HEK293 (cell line): ENCODE results near the gene NT5DC2.

Source experiments
- CTCF ChIA-PET: fragments of 350-600 bp; formaldehyde crosslinking; extraction: SDS; loops from one replicate; lab custom pipeline; 2021; ENCODE audit warnings: antibody characterized with exemption; lab: Yijun Ruan, JAX
- POLR2A ChIA-PET: fragments of 300-600 bp; formaldehyde crosslinking; extraction: SDS; loops from one replicate; lab custom pipeline; 2020; ENCODE audit warnings: antibody characterized with exemption, inconsistent platforms; lab: Yijun Ruan, JAX
- H3K27ac ChIP-seq: fragments of 200-500 bp; sonication (Bioruptor generic); 2 replicates; pipeline ENCODE4 v1.5.1; 2014; ENCODE audit warnings: low read depth, low read length, control low read depth, inconsistent platforms; ENCODE audit errors: extremely low read depth
- H3K36me3 ChIP-seq, 2 experiments: fragments of 200-500 bp in 1 of 2; sonication (Bioruptor generic) in 1 of 2; 1 replicate in 1 of 2; 2 replicates in 1 of 2; pipeline ENCODE4 v1.5.1; 2014 to 2017; ENCODE audit warnings: inconsistent platforms in 2 of 2, low read length in 2 of 2; ENCODE audit not compliant: control insufficient read depth in 2 of 2, insufficient read depth in 1 of 2
- H3K4me1 ChIP-seq: fragments of 200-500 bp; sonication (Bioruptor generic); 2 replicates; pipeline ENCODE4 v1.5.1; 2014; ENCODE audit warnings: mild to moderate bottlenecking, low read length, inconsistent platforms; ENCODE audit not compliant: control insufficient read depth, insufficient read depth
- H3K4me3 ChIP-seq: 2 replicates; pipeline ENCODE4 v1.5.1; 2011; ENCODE audit warnings: low read depth, mild to moderate bottlenecking, control low read depth, low read length, moderate library complexity
- H3K9me3 ChIP-seq: fragments of 200-500 bp; sonication (Bioruptor generic); 2 replicates; pipeline ENCODE4 v1.5.1; 2014; ENCODE audit warnings: low read depth, low read length, inconsistent platforms; ENCODE audit not compliant: control insufficient read depth, insufficient read depth
- FEZF1 ChIP-seq: fragments of 450-650 bp; formaldehyde crosslinking; IDR thresholded peaks from 2 replicates; pipeline ENCODE4 v1.5.1; 2016; ENCODE audit warnings: missing biosample characterization, missing genetic modification characterization
- MYNN ChIP-seq: fragments of 450-650 bp; formaldehyde crosslinking; IDR thresholded peaks from 2 replicates; pipeline ENCODE4 v1.5.1; 2016; ENCODE audit warnings: missing biosample characterization, missing genetic modification characterization, borderline replicate concordance
- OSR2 ChIP-seq: fragments of 450-650 bp; formaldehyde crosslinking; IDR thresholded peaks from 2 replicates; pipeline ENCODE4 v1.5.1; 2016; ENCODE audit warnings: missing biosample characterization, missing genetic modification characterization
- SALL2 ChIP-seq: fragments of 450-650 bp; formaldehyde crosslinking; IDR thresholded peaks from 2 replicates; pipeline ENCODE4 v1.5.0; 2017; ENCODE audit warnings: missing biosample characterization, mild to moderate bottlenecking, missing genetic modification characterization, borderline replicate concordance
- SP2 ChIP-seq: fragments of 450-650 bp; formaldehyde crosslinking; IDR thresholded peaks from 2 replicates; pipeline ENCODE4 v1.5.1; 2016; ENCODE audit warnings: missing biosample characterization, missing genetic modification characterization
- SP3 ChIP-seq: fragments of 450-650 bp; formaldehyde crosslinking; IDR thresholded peaks from 2 replicates; pipeline ENCODE4 v1.5.1; 2016; ENCODE audit warnings: missing biosample characterization, missing genetic modification characterization
- TRIM28 ChIP-seq: IDR thresholded peaks from 2 replicates; pipeline ENCODE4 v1.6.1; 2011; ENCODE audit warnings: low read length, control low read depth, borderline replicate concordance
- YY1 ChIP-seq: fragments of 450-650 bp; formaldehyde crosslinking; IDR thresholded peaks from 2 replicates; pipeline ENCODE4 v1.5.1; 2018; ENCODE audit warnings: missing biosample characterization, missing genetic modification characterization
- ZBTB8A ChIP-seq: fragments of 450-650 bp; formaldehyde crosslinking; IDR thresholded peaks from 2 replicates; pipeline ENCODE4 v1.5.1; 2016; ENCODE audit warnings: missing biosample characterization, missing genetic modification characterization
- ZFHX2 ChIP-seq: fragments of 450-650 bp; formaldehyde crosslinking; conservative IDR thresholded peaks from 2 replicates; pipeline ENCODE4 v1.5.1; 2016; ENCODE audit warnings: missing biosample characterization, missing genetic modification characterization
- ZFP69B ChIP-seq: fragments of 450-650 bp; formaldehyde crosslinking; IDR thresholded peaks from 2 replicates; pipeline ENCODE4 v1.5.1; 2016; ENCODE audit warnings: missing biosample characterization, missing genetic modification characterization
- ZNF140 ChIP-seq: fragments of 450-650 bp; formaldehyde crosslinking; IDR thresholded peaks from 2 replicates; pipeline ENCODE4 v1.5.1; 2016; ENCODE audit warnings: missing biosample characterization, missing genetic modification characterization
- ZNF202 ChIP-seq: fragments of 450-650 bp; formaldehyde crosslinking; IDR thresholded peaks from 2 replicates; pipeline ENCODE4 v1.5.1; 2016; ENCODE audit warnings: missing biosample characterization, missing genetic modification characterization, borderline replicate concordance
- ZNF423 ChIP-seq: fragments of 450-650 bp; formaldehyde crosslinking; IDR thresholded peaks from 2 replicates; pipeline ENCODE4 v1.5.1; 2016; ENCODE audit warnings: missing biosample characterization, missing genetic modification characterization
- ZNF426 ChIP-seq: fragments of 450-650 bp; formaldehyde crosslinking; IDR thresholded peaks from 2 replicates; pipeline ENCODE4 v1.5.1; 2017; ENCODE audit warnings: missing biosample characterization, missing genetic modification characterization, mild to moderate bottlenecking, inconsistent platforms, moderate library complexity
- ZNF48 ChIP-seq: fragments of 450-650 bp; formaldehyde crosslinking; IDR thresholded peaks from 2 replicates; pipeline ENCODE4 v1.5.1; 2016; ENCODE audit warnings: missing biosample characterization, missing genetic modification characterization
- ZNF529 ChIP-seq: fragments of 450-650 bp; formaldehyde crosslinking; IDR thresholded peaks from 2 replicates; pipeline ENCODE4 v1.5.1; 2017; ENCODE audit warnings: missing genetic modification characterization, missing biosample characterization; ENCODE audit not compliant: insufficient replicate concordance
- ZNF549 ChIP-seq: fragments of 450-650 bp; IDR thresholded peaks from 2 replicates; pipeline ENCODE4 v1.5.1; 2018; ENCODE audit warnings: missing biosample characterization, missing genetic modification characterization, mild to moderate bottlenecking, inconsistent platforms, moderate library complexity
- ZNF768 ChIP-seq: fragments of 450-650 bp; formaldehyde crosslinking; IDR thresholded peaks from 2 replicates; pipeline ENCODE4 v1.5.1; 2018; ENCODE audit warnings: missing biosample characterization, mild to moderate bottlenecking, missing genetic modification characterization
- ZNF776 ChIP-seq: fragments of 450-650 bp; formaldehyde crosslinking; IDR thresholded peaks from 2 replicates; pipeline ENCODE4 v1.5.0; 2017; ENCODE audit warnings: missing biosample characterization, missing genetic modification characterization, borderline replicate concordance
- ZNF791 ChIP-seq: fragments of 450-650 bp; formaldehyde crosslinking; IDR thresholded peaks from 2 replicates; pipeline ENCODE4 v1.5.1; 2016; ENCODE audit warnings: missing biosample characterization, missing genetic modification characterization
- TF ChIP-seq, protein P1 (sequence below): fragments of 450-650 bp; formaldehyde crosslinking; IDR thresholded peaks from 2 replicates; pipeline ENCODE4 v1.5.0; 2017; ENCODE audit warnings: missing biosample characterization, missing genetic modification characterization, borderline replicate concordance
- TF ChIP-seq, protein P2 (sequence below): fragments of 450-650 bp; formaldehyde crosslinking; IDR thresholded peaks from 2 replicates; pipeline ENCODE4 v1.5.1; 2016; ENCODE audit warnings: missing biosample characterization, missing genetic modification characterization
- TF ChIP-seq, protein P3 (sequence below): fragments of 450-650 bp; formaldehyde crosslinking; IDR thresholded peaks from 2 replicates; pipeline ENCODE4 v1.5.1; 2017; ENCODE audit warnings: missing biosample characterization, missing genetic modification characterization

The NT5DC2 gene

DNA sequence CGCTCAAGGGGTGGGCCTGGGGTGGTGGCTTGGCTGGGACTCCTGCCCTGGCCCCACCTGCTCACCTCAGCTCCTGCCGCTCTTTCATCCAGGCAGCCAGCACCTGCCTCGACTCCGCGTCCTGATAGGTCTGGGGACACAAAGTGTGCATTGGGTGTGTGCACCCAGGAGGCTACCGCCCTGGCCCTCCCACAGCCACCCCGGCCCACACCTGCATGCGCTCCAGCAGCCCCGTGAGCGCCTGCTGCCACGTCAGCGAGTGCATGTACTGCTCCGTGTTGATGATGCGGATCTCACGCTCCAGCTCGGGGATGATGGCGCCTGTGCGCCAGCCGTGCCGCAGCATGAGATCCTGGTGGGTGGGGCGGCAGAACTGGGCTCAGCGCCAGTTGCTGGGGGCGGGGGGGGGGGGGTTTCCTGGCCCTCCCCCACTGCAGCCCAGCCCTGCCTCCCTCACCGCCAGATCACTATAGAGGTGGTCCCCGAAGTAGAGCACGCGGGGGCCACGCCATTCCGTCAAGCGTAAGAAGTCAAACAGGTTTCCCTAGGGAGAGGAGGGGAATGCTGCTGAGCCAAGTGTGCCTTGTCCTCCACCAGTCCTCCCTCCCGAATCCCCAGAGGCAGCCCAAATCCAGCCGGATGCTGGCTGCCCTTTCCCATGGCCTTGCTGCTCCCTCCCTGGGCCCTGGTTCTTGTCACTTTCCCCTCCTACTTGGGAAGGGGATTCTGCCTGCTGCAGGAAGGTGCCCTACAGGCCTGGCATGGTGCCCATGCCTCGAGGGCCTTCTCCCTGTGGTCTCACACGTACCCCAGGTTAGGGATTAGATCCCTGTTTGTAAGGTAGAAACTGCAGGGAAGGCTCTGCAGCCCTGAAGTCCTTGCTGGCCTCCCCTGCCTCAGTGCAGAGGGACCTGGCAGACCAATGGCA lies 8.6 kb downstream of the NT5DC2 start:
- no peak overlapping the region; the same call in 1 of the 2 replicates for H3K27ac ChIP-seq
- POLR2A ChIA-PET = no interaction called here
- CTCF ChIA-PET = no interaction called here
- TF ChIP-seq ZNF768 (tag by site-specific recombination) = no peak
- no peak for TF ChIP-seq ZNF776
- no peak for TF ChIP-seq SP3
- TF ChIP-seq ZFP69B (tag by site-specific recombination) = no peak
- TF ChIP-seq ZNF48 (tag by site-specific recombination) = no peak
- TF ChIP-seq ZFHX2 (tag by site-specific recombination) = no peak
- no peak for TF ChIP-seq SP2 (tag by site-specific recombination)
- TF ChIP-seq ZNF202 = no peak
- no peak overlapping the region for H3K4me3 ChIP-seq
- no peaks in the 10 kb centered on the region for H3K9me3 ChIP-seq
- no peaks in the 10 kb centered on the region for H3K4me1 ChIP-seq
- H3K36me3 ChIP-seq = peaks cover 0 to 66% of the 10 kb centered on the region in 2 experiments; a peak in 1 of 3 replicates

DNA sequence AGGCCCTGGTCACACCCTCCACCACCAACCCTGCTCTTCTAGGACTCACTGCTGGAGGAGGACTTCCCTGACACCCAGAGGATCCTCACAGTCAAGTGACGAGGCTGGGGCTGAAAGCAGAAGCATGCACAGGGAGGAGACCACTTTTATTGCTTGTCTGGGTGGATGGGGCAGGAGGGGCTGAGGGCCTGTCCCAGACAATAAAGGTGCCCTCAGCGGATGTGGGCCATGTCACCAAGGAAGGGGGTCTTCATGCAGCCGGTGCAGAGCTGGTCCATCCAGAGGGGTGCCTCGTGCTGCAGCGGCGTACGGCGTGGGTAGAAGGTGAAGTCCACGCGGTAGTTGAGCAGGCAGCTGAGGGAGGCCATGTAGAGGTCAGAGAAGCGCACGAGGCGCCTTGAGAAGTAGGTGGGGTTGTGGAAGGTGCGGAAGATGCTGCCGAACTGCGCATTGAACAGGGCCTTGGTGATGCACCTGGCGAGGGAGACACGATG lies 9.4 kb downstream of the NT5DC2 start:
- H3K9me3 ChIP-seq = no peaks in the 10 kb centered on the region
- H3K4me1 ChIP-seq = no peaks in the 10 kb centered on the region
- TF ChIP-seq ZNF423 (tag by site-specific recombination) (no peak), FEZF1 (tag by site-specific recombination) (no peak), SALL2 (no peak), TRIM28 (no peak), MYNN (tag by site-specific recombination) (no peak), ZNF529 (tag by site-specific recombination) (no peak), ZNF140 (tag by site-specific recombination) (no peak), OSR2 (no peak), ZNF549 (tag by site-specific recombination) (no peak), SP3 (no peak), ZBTB8A (tag by site-specific recombination) (no peak), YY1 (tag by site-specific recombination) (no peak), ZNF791 (tag by site-specific recombination) (no peak), ZNF426 (tag by site-specific recombination) (no peak), ZNF202 (no peak)
- TF ChIP-seq, protein P1, sequence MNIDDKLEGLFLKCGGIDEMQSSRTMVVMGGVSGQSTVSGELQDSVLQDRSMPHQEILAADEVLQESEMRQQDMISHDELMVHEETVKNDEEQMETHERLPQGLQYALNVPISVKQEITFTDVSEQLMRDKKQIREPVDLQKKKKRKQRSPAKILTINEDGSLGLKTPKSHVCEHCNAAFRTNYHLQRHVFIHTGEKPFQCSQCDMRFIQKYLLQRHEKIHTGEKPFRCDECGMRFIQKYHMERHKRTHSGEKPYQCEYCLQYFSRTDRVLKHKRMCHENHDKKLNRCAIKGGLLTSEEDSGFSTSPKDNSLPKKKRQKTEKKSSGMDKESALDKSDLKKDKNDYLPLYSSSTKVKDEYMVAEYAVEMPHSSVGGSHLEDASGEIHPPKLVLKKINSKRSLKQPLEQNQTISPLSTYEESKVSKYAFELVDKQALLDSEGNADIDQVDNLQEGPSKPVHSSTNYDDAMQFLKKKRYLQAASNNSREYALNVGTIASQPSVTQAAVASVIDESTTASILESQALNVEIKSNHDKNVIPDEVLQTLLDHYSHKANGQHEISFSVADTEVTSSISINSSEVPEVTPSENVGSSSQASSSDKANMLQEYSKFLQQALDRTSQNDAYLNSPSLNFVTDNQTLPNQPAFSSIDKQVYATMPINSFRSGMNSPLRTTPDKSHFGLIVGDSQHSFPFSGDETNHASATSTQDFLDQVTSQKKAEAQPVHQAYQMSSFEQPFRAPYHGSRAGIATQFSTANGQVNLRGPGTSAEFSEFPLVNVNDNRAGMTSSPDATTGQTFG (tag by site-specific recombination) = no peak
- TF ChIP-seq, protein P2, sequence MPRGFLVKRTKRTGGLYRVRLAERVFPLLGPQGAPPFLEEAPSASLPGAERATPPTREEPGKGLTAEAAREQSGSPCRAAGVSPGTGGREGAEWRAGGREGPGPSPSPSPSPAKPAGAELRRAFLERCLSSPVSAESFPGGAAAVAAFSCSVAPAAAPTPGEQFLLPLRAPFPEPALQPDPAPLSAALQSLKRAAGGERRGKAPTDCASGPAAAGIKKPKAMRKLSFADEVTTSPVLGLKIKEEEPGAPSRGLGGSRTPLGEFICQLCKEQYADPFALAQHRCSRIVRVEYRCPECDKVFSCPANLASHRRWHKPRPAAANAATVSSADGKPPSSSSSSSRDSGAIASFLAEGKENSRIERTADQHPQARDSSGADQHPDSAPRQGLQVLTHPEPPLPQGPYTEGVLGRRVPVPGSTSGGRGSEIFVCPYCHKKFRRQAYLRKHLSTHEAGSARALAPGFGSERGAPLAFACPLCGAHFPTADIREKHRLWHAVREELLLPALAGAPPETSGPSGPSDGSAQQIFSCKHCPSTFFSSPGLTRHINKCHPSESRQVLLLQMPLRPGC (tag by site-specific recombination) = no peak
- TF ChIP-seq, protein P3, sequence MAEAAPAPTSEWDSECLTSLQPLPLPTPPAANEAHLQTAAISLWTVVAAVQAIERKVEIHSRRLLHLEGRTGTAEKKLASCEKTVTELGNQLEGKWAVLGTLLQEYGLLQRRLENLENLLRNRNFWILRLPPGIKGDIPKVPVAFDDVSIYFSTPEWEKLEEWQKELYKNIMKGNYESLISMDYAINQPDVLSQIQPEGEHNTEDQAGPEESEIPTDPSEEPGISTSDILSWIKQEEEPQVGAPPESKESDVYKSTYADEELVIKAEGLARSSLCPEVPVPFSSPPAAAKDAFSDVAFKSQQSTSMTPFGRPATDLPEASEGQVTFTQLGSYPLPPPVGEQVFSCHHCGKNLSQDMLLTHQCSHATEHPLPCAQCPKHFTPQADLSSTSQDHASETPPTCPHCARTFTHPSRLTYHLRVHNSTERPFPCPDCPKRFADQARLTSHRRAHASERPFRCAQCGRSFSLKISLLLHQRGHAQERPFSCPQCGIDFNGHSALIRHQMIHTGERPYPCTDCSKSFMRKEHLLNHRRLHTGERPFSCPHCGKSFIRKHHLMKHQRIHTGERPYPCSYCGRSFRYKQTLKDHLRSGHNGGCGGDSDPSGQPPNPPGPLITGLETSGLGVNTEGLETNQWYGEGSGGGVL (tag by site-specific recombination) = no peak
- TF ChIP-seq, all 188 proteins: peak for 0
- ChIA-PET CTCF (no interaction called here), POLR2A (no interaction called here)
- Histone ChIP-seq H3K4me3 (no peak overlapping the region), H3K27ac (no peak overlapping the region), H3K36me3 (peaks cover 0 to 59% of the 10 kb centered on the region in 2 experiments; a peak in 1 of 3 replicates)
